Uterus (tissue), 4 donors: ENCODE results near the gene POLR2C. TPM values are rescaled to one million over a fixed set of nuclear protein-coding genes. Genes with fewer than 3 reads are reported as not detected.

ENCODE experiments used
- DNase-seq, 2 donors: peaks; one replicate each; pipeline ENCODE4 v3.0.0-alpha.2; 2019 to 2020
- H3K27ac ChIP-seq, 2 donors: fragments of 200-600 bp; sonication (generic); 1 replicate in 1 of 2; 2 replicates in 1 of 2; pipeline ENCODE4 v1.5.1; 2016 to 2018
- H3K27me3 ChIP-seq, 2 donors: fragments of 200-600 bp; sonication (generic); one replicate each; pipeline ENCODE4 v1.5.1; 2018 to 2019; ENCODE audit warnings: control low read depth in 1 of 2
- H3K36me3 ChIP-seq, 2 donors: fragments of 200-600 bp; sonication (generic); one replicate each; pipeline ENCODE4 v1.5.1; 2019; ENCODE audit warnings: control low read depth in 1 of 2
- H3K4me1 ChIP-seq, 2 donors: fragments of 200-600 bp; sonication (generic); one replicate each; pipeline ENCODE4 v1.5.1; 2018 to 2019; ENCODE audit warnings: control low read depth in 1 of 2
- H3K4me3 ChIP-seq, 2 donors: fragments of 200-600 bp; sonication (generic); 1 replicate in 1 of 2; 2 replicates in 1 of 2; pipeline ENCODE4 v1.5.1; 2018 to 2019; ENCODE audit warnings: mild to moderate bottlenecking in 1 of 2
- H3K9me3 ChIP-seq, 2 donors: fragments of 200-600 bp; sonication (generic); one replicate each; pipeline ENCODE4 v1.5.1; 2019; ENCODE audit warnings: control low read depth in 1 of 2
- CTCF ChIP-seq, 4 experiments: fragments of 200-600 bp in 2 of 4; fragments of 450-650 bp in 2 of 4; sonication (generic) in 2 of 4; IDR thresholded peaks; one replicate each; pipeline ENCODE4 v1.5.1; 2016 to 2019; ENCODE audit warnings: antibody characterized with exemption in 4 of 4, mild to moderate bottlenecking in 2 of 4, moderate library complexity in 1 of 4
- POLR2A ChIP-seq, 2 donors: fragments of 450-650 bp; IDR thresholded peaks; one replicate each; pipeline ENCODE4 v1.6.1; 2016; ENCODE audit warnings: antibody characterized with exemption in 2 of 2, mild to moderate bottlenecking in 1 of 2, moderate library complexity in 1 of 2
- intact Hi-C: fragments of 100-400 bp; cut with DNase I; formaldehyde crosslinking; loops from one replicate; pipeline ENCODE4 v1.15.1; 2023; ENCODE audit warnings: low total_unique reads
- total RNA-seq, 4 donors: library from RNA; depleted of rRNA in 3 of 4; stranded (reverse); fragments of >200 nt in 3 of 4; gene quantifications; one replicate each; pipeline versions ENCODE4 v1.1.0 to v1.2.4, GENCODE V29; 2014 to 2023
- donor health status: DM: yes; HTN: yes; CAD: no.

Gene POLR2C
- total RNA-seq, 4 donors from 2014 or later: 64.3 to 460 (median 104) TPM

GRCh38 chr16:57477531-57478202, 15.2 kb downstream of the POLR2C start:
- TF ChIP-seq CTCF (IDR thresholded peaks at IDR 0.05): no peak
- no peak for TF ChIP-seq POLR2A (IDR thresholded peaks at IDR 0.05)
- H3K36me3 ChIP-seq: no peaks in the 10 kb centered on the region
- H3K4me3 ChIP-seq: no peak overlapping the region
- peaks cover 0 to 9% of the 10 kb centered on the region in 2 donors for H3K4me1 ChIP-seq
- H3K27ac ChIP-seq: peak overlapping the region in 1 of 2 donors; percentile 26
- intact Hi-C loops: no loop called here
- H3K9me3 ChIP-seq: no peaks in the 10 kb centered on the region
- H3K27me3 ChIP-seq: no peaks in the 10 kb centered on the region
- no peak for DNase-seq

GRCh38 chr16:57478396-57479204, 16.1 kb downstream of the POLR2C start:
- Histone ChIP-seq H3K4me1 (peaks cover 0 to 9% of the 10 kb centered on the region in 2 donors), H3K27ac (peak overlapping the region; percentile 55 to 66), H3K9me3 (no peaks in the 10 kb centered on the region), H3K36me3 (no peaks in the 10 kb centered on the region), H3K4me3 (peak overlapping the region; percentile 19 to 29), H3K27me3 (no peaks in the 10 kb centered on the region)
- intact Hi-C loops: no loop called here
- DNase-seq: no peak
- TF ChIP-seq CTCF (IDR thresholded peaks at IDR 0.05): no peak
- TF ChIP-seq POLR2A (IDR thresholded peaks at IDR 0.05): no peak

- intact Hi-C loops: no loop called here
- Histone ChIP-seq H3K4me1 (peaks cover 0 to 9% of the 10 kb centered on the region in 2 donors), H3K9me3 (no peaks in the 10 kb centered on the region), H3K36me3 (no peaks in the 10 kb centered on the region), H3K27me3 (no peaks in the 10 kb centered on the region), H3K27ac (peak overlapping the region; percentile 55 to 66), H3K4me3 (peak overlapping the region; percentile 19 to 29)
- TF ChIP-seq POLR2A (IDR thresholded peaks at IDR 0.05) (no peak), CTCF (IDR thresholded peaks at IDR 0.05) (no peak)
- peak in 1 of 2 donors; percentile 61 for DNase-seq
These were observed 16.9 kb downstream of the POLR2C start for GRCh38 chr16:57479205-57479975.

- Histone ChIP-seq H3K4me3 (peak overlapping the region; percentile 19 to 29), H3K27me3 (no peaks in the 10 kb centered on the region), H3K27ac (peak overlapping the region; percentile 33 to 66), H3K9me3 (no peaks in the 10 kb centered on the region), H3K4me1 (peaks cover 0 to 13% of the 10 kb centered on the region in 2 donors), H3K36me3 (no peaks in the 10 kb centered on the region)
- TF ChIP-seq POLR2A (IDR thresholded peaks at IDR 0.05) (peak in 1 of 2 donors; percentile 3), CTCF (IDR thresholded peaks at IDR 0.05) (no peak)
- DNase-seq: peak; percentile 56 to 68
- intact Hi-C loops: no loop called here
These were observed 17.7 kb downstream of the POLR2C start for GRCh38 chr16:57479976-57480753.
